ENCODE results near the gene TRIO.

Gene TRIO

GRCh38 chr5:14469551-14470377 lies 326.6 kb downstream of the TRIO start:
- no peak for FAIRE-seq

- FAIRE-seq: no peak
Measured at GRCh38 chr5:14471507-14471906, 328.4 kb downstream of the TRIO start.

- no peak for FAIRE-seq
Measured at GRCh38 chr5:14472986-14473567, 329.9 kb downstream of the TRIO start.

DNA sequence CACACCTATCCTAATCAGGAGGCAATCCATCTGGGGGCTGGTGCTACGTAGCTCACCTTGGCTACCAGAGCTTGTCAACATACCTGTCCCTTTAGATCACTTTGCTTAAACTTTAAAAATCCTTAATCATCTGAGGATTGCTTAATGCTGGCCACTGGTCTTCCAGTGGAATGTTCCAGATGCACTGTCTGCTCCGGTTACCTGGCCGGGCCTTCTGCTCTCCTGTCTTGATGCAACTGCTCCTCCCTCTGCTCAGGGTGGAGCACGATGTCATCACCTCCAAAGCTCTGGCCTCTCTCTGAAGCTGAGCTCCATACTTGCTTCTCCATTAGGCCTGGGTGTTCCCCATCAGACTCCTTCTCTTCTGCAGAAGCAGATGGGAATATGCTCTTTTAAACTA lies 331.9 kb downstream of the TRIO start:
- FAIRE-seq: no peak

- FAIRE-seq: no peak
Measured at GRCh38 chr5:14476786-14477435, 333.8 kb downstream of the TRIO start.

GRCh38 chr5:14479143-14479696 lies 336.1 kb downstream of the TRIO start:
- FAIRE-seq: no peak

DNA sequence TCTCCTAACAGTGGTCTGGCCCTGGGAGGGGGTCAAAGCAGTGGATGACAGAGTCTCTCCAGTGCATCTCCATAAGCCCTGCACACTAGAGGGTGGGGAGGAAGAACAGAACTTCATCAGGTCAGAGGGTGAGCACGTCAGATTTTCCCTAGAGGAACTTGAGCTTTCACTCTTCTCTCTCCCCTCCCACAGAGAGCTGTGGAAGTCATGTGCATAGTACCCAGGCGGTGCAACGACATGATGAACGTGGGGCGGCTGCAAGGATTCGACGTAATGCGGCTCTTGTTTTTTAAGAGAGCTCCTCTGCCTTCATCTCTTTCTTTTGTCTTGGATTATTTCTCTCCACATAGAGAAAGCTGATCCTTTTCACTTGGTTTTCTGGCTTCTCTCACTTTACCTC lies 338.2 kb downstream of the TRIO start:
- no peak for FAIRE-seq

- no peak for FAIRE-seq
Measured at GRCh38 chr5:14482085-14482484, 338.9 kb downstream of the TRIO start.

- FAIRE-seq: no peak
Measured at GRCh38 chr5:14483504-14484157, 340.5 kb downstream of the TRIO start.

DNA sequence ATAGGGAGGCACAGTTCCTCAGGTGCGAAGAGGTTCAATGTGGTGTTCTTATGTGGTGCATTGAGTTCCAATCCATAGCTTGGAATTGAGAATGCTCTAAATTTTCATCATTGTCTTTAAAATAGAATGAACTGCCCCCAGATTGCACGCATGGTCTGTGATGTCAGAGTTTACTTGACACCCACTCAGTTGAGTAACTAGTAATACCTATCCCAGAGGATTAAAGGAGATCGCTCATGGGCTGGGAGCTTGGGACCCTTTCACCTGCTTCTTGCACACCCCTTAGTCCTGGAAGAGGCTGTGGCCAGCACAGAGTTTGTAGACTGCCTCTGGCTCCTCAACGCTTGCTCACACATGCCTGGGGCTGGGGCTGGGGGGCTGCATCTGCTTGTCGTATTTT lies 343.3 kb downstream of the TRIO start:
- no peak for FAIRE-seq

GRCh38 chr5:14486996-14487896 lies 344.1 kb downstream of the TRIO start:
- no peak for FAIRE-seq

DNA sequence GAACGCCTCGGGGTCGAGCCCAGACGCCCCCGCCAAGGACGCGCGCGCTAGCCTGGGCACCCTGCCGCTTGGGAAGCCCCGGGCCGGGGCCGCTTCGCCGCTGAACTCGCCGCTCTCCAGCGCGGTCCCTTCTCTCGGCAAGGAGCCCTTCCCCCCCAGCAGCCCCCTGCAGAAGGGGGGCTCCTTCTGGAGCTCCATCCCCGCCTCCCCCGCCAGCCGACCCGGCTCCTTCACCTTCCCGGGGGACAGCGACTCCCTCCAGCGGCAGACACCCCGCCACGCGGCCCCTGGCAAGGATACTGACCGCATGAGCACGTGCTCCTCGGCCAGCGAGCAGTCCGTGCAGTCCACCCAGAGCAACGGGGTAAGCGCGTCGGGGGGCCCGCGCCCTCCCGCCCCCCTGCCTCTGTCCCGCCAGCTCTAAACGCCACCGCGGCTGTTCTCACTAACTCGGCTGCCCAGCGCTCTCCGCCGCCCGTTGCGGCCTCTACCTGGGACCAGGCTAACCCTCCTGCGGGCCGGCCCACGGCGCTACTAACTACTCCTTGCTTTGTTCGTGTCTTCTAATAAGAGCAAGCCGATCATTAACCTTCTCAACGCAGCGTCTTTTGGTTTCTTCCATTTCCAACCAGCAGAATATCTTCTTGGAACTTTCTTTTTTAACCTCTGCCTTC lies 344.9 kb downstream of the TRIO start:
- no peak for FAIRE-seq

DNA sequence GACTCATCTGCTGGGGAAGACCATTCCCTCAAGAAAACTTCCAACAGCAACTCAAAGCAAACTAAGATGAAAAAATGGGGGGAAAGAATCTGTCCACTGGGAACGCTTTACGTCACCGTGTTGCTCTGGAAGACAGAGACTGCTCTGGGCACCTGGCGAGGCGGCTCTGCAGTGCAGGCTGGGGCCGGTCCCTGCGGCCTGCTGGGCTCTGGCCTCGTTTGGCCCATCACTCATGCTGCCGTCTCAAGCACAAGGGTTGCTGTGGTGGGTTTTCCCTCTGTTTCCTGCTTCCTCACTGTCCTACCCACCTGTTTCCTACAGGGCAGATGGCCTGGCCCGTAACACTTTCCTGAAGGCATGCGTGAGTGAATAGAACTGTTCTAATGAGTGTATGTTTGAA lies 345.6 kb downstream of the TRIO start:
- FAIRE-seq: no peak

DNA sequence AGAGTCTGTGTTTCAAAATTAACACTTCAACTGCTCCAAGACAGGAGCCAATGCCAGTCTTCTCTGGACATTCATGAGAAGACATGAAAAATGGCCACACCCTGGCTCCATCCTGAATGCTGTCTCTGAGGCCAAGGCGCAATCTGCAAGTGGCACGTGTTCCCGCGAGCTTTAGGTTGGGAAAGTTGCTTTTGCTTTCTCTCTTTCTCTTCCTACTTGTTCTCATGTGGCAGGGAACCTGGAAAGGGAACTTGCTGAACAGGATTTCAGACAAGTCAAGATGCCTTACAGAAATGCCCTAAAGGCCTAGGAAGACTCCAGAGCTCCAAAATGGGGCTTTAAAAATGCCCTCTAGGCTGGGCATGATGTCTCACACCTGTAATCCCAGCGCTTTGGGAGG lies 346.5 kb downstream of the TRIO start:
- no peak for FAIRE-seq

DNA sequence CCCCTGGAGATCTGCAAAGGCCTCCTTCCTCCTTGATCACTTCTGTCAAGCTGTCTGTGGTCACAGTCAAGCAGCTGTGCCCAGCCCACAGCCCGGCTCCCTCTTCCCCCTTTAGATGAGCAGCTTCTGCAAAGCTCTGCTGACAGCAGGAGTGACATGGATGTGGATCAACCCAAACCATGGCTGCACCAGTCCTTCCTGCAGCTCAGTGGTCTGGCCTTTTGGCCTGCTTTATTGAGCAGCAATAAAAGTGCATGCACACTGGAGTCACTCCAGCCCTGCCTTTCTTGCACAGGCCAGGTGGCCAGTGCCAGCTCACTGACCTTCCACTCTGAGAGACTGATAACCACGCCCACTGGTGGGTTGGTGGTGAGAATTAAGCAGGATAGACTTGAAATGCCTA lies 347.2 kb downstream of the TRIO start:
- FAIRE-seq: no peak

DNA sequence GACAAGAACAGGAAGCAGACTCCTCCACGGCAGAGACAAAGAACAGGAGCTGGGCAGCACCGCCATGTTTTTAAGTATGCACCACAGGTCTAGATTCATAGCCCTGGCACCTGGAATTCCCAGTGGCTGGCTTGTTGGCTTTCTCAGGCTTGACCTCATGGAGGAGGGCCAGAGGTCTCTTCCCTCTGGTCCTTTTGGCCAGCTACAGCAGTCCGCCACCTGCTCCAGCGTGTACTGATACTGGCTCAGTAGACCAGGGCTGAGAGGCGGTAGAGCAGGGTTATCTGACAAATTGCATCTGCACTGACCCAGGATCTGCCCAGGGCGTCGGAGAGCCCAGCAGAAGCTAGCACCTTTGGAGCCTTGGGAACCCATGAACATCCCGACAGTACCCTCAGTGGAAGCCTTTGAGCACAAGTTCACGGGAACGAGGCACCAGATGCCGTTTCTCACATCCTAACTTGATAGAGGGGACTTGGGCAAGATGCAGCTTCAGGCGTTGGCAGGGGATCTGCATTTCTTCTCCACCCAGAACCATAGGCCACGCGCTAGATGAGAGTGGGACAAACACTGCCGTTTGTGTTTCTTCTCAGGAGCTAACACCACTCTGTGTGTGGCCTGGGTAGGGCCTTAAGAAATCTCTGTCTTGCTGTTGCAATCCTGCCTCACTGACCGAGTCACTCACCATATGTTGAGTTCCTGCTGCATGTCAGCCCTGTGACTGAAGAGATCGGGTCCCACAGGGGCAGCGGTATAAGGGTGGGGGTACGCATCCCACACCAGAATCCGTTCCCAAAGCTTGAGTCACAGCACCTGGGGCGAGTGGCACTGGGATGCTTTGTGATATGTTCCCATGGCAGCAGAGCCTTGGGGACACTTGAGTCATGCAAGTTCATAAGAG lies 348.1 kb downstream of the TRIO start:
- FAIRE-seq: no peak

DNA sequence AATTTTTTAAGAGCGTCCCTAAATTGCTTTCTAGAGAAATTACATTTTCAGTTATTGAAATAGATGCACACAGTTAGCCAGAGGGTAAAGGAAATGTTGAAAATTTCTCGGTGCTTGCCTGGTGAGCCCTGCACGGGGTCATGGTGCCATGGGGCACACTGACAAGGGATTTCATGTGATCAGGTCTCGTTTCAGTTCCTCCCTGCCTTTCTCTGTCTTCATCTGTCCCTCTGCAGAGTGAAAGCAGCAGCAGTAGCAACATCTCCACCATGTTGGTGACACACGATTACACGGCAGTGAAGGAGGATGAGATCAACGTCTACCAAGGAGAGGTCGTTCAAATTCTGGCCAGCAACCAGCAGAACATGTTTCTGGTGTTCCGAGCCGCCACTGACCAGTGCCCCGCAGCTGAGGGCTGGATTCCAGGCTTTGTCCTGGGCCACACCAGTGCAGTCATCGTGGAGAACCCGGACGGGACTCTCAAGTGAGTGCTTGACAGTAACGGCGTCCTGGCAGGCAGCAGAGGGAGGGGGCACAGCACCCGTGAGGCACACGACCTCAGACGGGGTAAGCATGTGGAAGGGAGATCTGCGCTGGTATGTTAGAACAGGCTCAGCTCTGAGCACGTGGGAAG lies 349.3 kb downstream of the TRIO start:
- no peak for FAIRE-seq

DNA sequence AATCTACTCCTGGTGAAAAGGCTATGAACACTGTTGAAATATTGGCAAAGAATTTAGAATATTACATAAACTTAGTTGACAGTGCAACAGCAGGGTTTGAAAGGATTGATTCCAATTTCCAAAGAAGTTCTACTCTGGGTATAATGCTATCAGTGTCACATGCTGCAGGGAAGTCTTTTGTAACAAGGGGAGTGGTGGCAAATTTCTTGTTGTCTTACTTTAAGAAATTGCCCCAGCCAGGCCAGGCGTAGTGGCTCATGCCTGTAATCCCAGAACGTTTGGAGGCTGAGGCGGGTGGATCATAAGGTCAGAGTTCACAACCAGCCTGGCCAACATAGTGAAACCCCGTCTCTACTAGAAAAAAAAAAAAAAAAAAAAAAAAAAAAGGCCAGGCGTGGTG lies 352.2 kb downstream of the TRIO start:
- no peak for FAIRE-seq

GRCh38 chr5:14497311-14497710 lies 354.2 kb downstream of the TRIO start:
- no peak for FAIRE-seq

Data from TTC549 (cell line).